K562 (cell line): Measurements from ENCODE around the gene ILF2. TPM values are rescaled to one million over a fixed set of nuclear protein-coding genes. Genes with fewer than 3 reads are reported as not detected.

ENCODE experiments used
- ARHGAP35 ChIP-seq: fragments of 450-650 bp; IDR thresholded peaks from 2 replicates; pipeline ENCODE4 v1.6.1; 2018; ENCODE audit not compliant: partially characterized antibody
- ATF3 ChIP-seq, 2 experiments: fragments of 450-650 bp in 1 of 2; sonication (generic) in 1 of 2; formaldehyde crosslinking in 1 of 2; IDR thresholded peaks in 1 of 2; conservative IDR thresholded peaks in 1 of 2; 2 replicates each; pipeline versions ENCODE4 v1.6.1 to v1.8.1; 2016 to 2023; ENCODE audit warnings: mild to moderate bottlenecking in 2 of 2, moderate library complexity in 2 of 2, inconsistent platforms in 1 of 2, missing genetic modification reagents in 1 of 2
- FOSL1 ChIP-seq: fragments of 200-800 bp; sonication (Bioruptor generic); conservative IDR thresholded peaks from 2 replicates; pipeline ENCODE4 v1.6.1; 2016; ENCODE audit warnings: missing genetic modification characterization, missing compliant biosample characterization
- HLTF ChIP-seq: fragments of 450-650 bp; IDR thresholded peaks from 2 replicates; pipeline ENCODE4 v1.6.1; 2016
- HNRNPK ChIP-seq: fragments of 200-400 bp; formaldehyde crosslinking; IDR thresholded peaks from one replicate; pipeline ENCODE4 v1.6.1; 2018; ENCODE audit warnings: mild to moderate bottlenecking, low read depth, low read length; ENCODE audit not compliant: poor library complexity, severe bottlenecking
- KDM1A ChIP-seq, 2 experiments: fragments of 450-650 bp; IDR thresholded peaks; 2 replicates each; pipeline ENCODE4 v1.6.1; 2016; ENCODE audit warnings: mild to moderate bottlenecking in 2 of 2
- MTA1 ChIP-seq: fragments of 450-650 bp; IDR thresholded peaks from 2 replicates; pipeline ENCODE4 v1.6.1; 2017; ENCODE audit warnings: borderline replicate concordance
- PTTG1 ChIP-seq: fragments of 450-650 bp; IDR thresholded peaks from 2 replicates; pipeline ENCODE4 v1.6.1; 2016; ENCODE audit warnings: low read depth, mild to moderate bottlenecking, missing genetic modification characterization, missing compliant biosample characterization
- RFX1 ChIP-seq: fragments of 450-650 bp; IDR thresholded peaks from 2 replicates; pipeline ENCODE4 v1.6.1; 2016; ENCODE audit warnings: mild to moderate bottlenecking, moderate library complexity
- SAFB ChIP-seq: fragments of 200-400 bp; formaldehyde crosslinking; IDR thresholded peaks from 2 replicates; pipeline ENCODE4 v1.6.1; 2017; ENCODE audit warnings: low read depth, low read length, borderline replicate concordance
- U2AF2 ChIP-seq: fragments of 200-400 bp; formaldehyde crosslinking; optimal IDR thresholded peaks from 2 replicates; pipeline ENCODE3; 2017; ENCODE audit warnings: low read depth, mild to moderate bottlenecking, low read length
- YY1 ChIP-seq, 3 experiments: IDR thresholded peaks; 2 replicates each; pipeline ENCODE4 v1.6.1; 2011; ENCODE audit warnings: low read length in 2 of 3, mild to moderate bottlenecking in 2 of 3, moderate library complexity in 2 of 3, borderline replicate concordance in 1 of 3, control low read depth in 1 of 3, low read depth in 1 of 3; ENCODE audit not compliant: insufficient read depth in 3 of 3, insufficient replicate concordance in 2 of 3, control insufficient read depth in 1 of 3, insufficient read length in 1 of 3; ENCODE audit errors: extremely low read depth in 1 of 3
- ZNF121 ChIP-seq: sonication (generic); formaldehyde crosslinking; conservative IDR thresholded peaks from 2 replicates; pipeline ENCODE4 v1.8.0; 2022; ENCODE audit warnings: missing genetic modification reagents
- ZNF699 ChIP-seq: fragments of 250-450 bp; sonication (Bioruptor Pico); IDR thresholded peaks from 2 replicates; pipeline ENCODE4 v1.8.0; 2021; ENCODE audit warnings: mild to moderate bottlenecking, moderate library complexity; ENCODE audit not compliant: insufficient replicate concordance
- polyA plus RNA-seq, 8 experiments: library from polyadenylated mRNA; depleted of rRNA in 4 of 8; stranded (reverse) in 5 of 8; unstranded in 3 of 8; fragments of >200 nt; fragmentation: Nextera tagmentation in 2 of 8; fragmentation: Illumina TruSeq in 1 of 8; extraction: Ambion mirVana in 2 of 8; extraction: Trizol in 1 of 8; gene quantifications; 2 replicates each; pipeline versions ENCODE4 v1.2.1 to v1.2.3, GENCODE V29; 2011 to 2014; ENCODE audit warnings: inconsistent platforms in 1 of 8, missing spikeins in 1 of 8
- total RNA-seq, 7 experiments: library from RNA; depleted of rRNA in 6 of 7; stranded (reverse); fragments of >200 nt in 6 of 7; fragmentation: Illumina TruSeq in 2 of 7; extraction: Trizol in 2 of 7; gene quantifications; 2 replicates each; pipeline versions ENCODE4 v1.2.1 to v1.2.3, GENCODE V29; 2011 to 2021; ENCODE audit warnings: low replicate concordance in 1 of 7
- TF ChIP-seq, protein P1 (sequence below), 2 experiments: IDR thresholded peaks; 2 replicates each; pipeline ENCODE4 v1.6.1; 2011; ENCODE audit warnings: borderline replicate concordance in 1 of 2, control low read depth in 1 of 2, low read depth in 1 of 2, low read length in 1 of 2, mild to moderate bottlenecking in 1 of 2, mixed read lengths in 1 of 2, moderate library complexity in 1 of 2; ENCODE audit not compliant: insufficient read depth in 1 of 2, insufficient read length in 1 of 2, poor library complexity in 1 of 2, severe bottlenecking in 1 of 2; ENCODE audit errors: extremely low read depth in 1 of 2

ILF2 gene
- total and polyA plus RNA-seq, 9 of the 15 experiments (the other 6 are each of a cell fraction or from before 2014, with no cell fraction given): 282 to 726 (median 474) TPM

GRCh38 chr1:153679337-153680119, 8.7 kb upstream of the ILF2 start (continued):
- TF ChIP-seq ATF3 (IDR thresholded peaks at IDR 0.05) (no peak), ATF3 (CRISPR knock-in tag; conservative IDR thresholded peaks at IDR 0.05) (no peak), MTA1 (no peak), U2AF2 (no peak), ZNF121 (CRISPR knock-in tag) (no peak), FOSL1 (tag) (no peak), SAFB (0 out of 2 replicates have a peak, but pooled peaks have one; percentile 20), KDM1A (IDR thresholded peaks at IDR 0.05) (no peak), ARHGAP35 (no peak), RFX1 (no peak), HLTF (no peak), ZNF699 (no peak), HNRNPK (no peak), YY1 (IDR thresholded peaks at IDR 0.05; ENCODE audit: borderline replicate concordance in 1 of 3, control insufficient read depth in 1 of 3, extremely low read depth in 1 of 3, insufficient read depth in 3 of 3, insufficient read length in 1 of 3, insufficient replicate concordance in 2 of 3, low read depth in 1 of 3, low read length in 2 of 3) (no peak), PTTG1 (tag) (no peak)
- TF ChIP-seq, protein P1, sequence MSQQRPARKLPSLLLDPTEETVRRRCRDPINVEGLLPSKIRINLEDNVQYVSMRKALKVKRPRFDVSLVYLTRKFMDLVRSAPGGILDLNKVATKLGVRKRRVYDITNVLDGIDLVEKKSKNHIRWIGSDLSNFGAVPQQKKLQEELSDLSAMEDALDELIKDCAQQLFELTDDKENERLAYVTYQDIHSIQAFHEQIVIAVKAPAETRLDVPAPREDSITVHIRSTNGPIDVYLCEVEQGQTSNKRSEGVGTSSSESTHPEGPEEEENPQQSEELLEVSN (IDR thresholded peaks at IDR 0.05; ENCODE audit: borderline replicate concordance in 1 of 2, extremely low read depth in 1 of 2, insufficient read depth in 1 of 2, insufficient read length in 1 of 2, low read depth in 1 of 2, low read length in 1 of 2, poor library complexity in 1 of 2, severe bottlenecking in 1 of 2): peak in 1 of 2 experiments; percentile 43
- TF ChIP-seq, all 486 proteins: peak for 6
